ENCODE results near the gene TIGD2.

The TIGD2 gene

GRCh38 chr4:89129080-89129640 is 17.8 kb downstream of the TIGD2 start:
- H3K27ac ChIP-seq = no peak overlapping the region
- H3K27me3 ChIP-seq = no peaks in the 10 kb centered on the region
- no peaks in the 10 kb centered on the region for H3K9me3 ChIP-seq
- H3K4me3 ChIP-seq = no peak overlapping the region
- no peaks in the 10 kb centered on the region for H3K4me1 ChIP-seq
- no peaks in the 10 kb centered on the region for H3K36me3 ChIP-seq
- no peak for TF ChIP-seq CTCF (IDR thresholded peaks at IDR 0.05)
- DNase-seq = no peak
- intact Hi-C loops (cut with DNase I; ENCODE audit: low total_unique reads) = no loop called here

GRCh38 chr4:89134775-89135319 is 23.5 kb downstream of the TIGD2 start:
- TF ChIP-seq CTCF (IDR thresholded peaks at IDR 0.05) = no peak
- Histone ChIP-seq H3K36me3 (no peaks in the 10 kb centered on the region), H3K9me3 (no peaks in the 10 kb centered on the region), H3K4me3 (no peak overlapping the region), H3K27ac (no peak overlapping the region), H3K27me3 (no peaks in the 10 kb centered on the region), H3K4me1 (peaks cover 0 to 5% (median 1%) of the 10 kb centered on the region in 4 donors)
- intact Hi-C loops (cut with DNase I; ENCODE audit: low total_unique reads) = no loop called here
- no peak for DNase-seq

GRCh38 chr4:89136525-89136924 is 25.2 kb downstream of the TIGD2 start:
- no peaks in the 10 kb centered on the region for H3K27me3 ChIP-seq
- H3K36me3 ChIP-seq = no peaks in the 10 kb centered on the region
- no peaks in the 10 kb centered on the region for H3K9me3 ChIP-seq
- H3K27ac ChIP-seq = no peak overlapping the region
- DNase-seq = no peak
- H3K4me1 ChIP-seq = peaks cover 0 to 5% (median 1%) of the 10 kb centered on the region in 4 donors
- TF ChIP-seq CTCF (IDR thresholded peaks at IDR 0.05) = no peak
- no peak overlapping the region for H3K4me3 ChIP-seq
- intact Hi-C loops (cut with DNase I; ENCODE audit: low total_unique reads) = no loop called here

- H3K9me3 ChIP-seq = no peaks in the 10 kb centered on the region
- H3K27me3 ChIP-seq = no peaks in the 10 kb centered on the region
These were observed 25.9 kb downstream of the TIGD2 start for GRCh38 chr4:89137231-89137630.

GRCh38 chr4:89137695-89138094 is 26.4 kb downstream of the TIGD2 start:
- H3K27me3 ChIP-seq = no peaks in the 10 kb centered on the region
- H3K4me3 ChIP-seq = no peak overlapping the region
- TF ChIP-seq CTCF (IDR thresholded peaks at IDR 0.05) = no peak
- H3K36me3 ChIP-seq = no peaks in the 10 kb centered on the region
- no peaks in the 10 kb centered on the region for H3K9me3 ChIP-seq
- peaks cover 0 to 5% (median 1%) of the 10 kb centered on the region in 4 donors for H3K4me1 ChIP-seq
- no peak overlapping the region for H3K27ac ChIP-seq
- intact Hi-C loops (cut with DNase I; ENCODE audit: low total_unique reads) = no loop called here
- no peak for DNase-seq

More at GRCh38 chr4:89137231-89137630, 25.9 kb downstream of the TIGD2 start:
- intact Hi-C loops (cut with DNase I; ENCODE audit: low total_unique reads) = no loop called here
- H3K4me3 ChIP-seq = no peak overlapping the region
- DNase-seq = no peak
- no peaks in the 10 kb centered on the region for H3K36me3 ChIP-seq
- no peak overlapping the region for H3K27ac ChIP-seq
- TF ChIP-seq CTCF (IDR thresholded peaks at IDR 0.05) = no peak
- H3K4me1 ChIP-seq = peaks cover 0 to 5% (median 1%) of the 10 kb centered on the region in 4 donors

Data from tibial artery (tissue), 4 donors.